HepG2 (cell line): ENCODE data around the gene DCTN3. TPM values are rescaled to one million over a fixed set of nuclear protein-coding genes. Genes with fewer than 3 reads are reported as not detected.

Source experiments
- AGO1 ChIP-seq: fragments of 200-400 bp; formaldehyde crosslinking; IDR thresholded peaks from 2 replicates; pipeline ENCODE4 v1.6.1; 2017; ENCODE audit warnings: mild to moderate bottlenecking, low read depth, low read length, moderate library complexity; ENCODE audit not compliant: poor library complexity, severe bottlenecking
- EP300 ChIP-seq, 3 experiments: sonication (generic) in 1 of 3; formaldehyde crosslinking in 1 of 3; IDR thresholded peaks; 2 replicates each; pipeline versions ENCODE4 v1.5.1 to v1.6.1; 2011 to 2020; ENCODE audit warnings: low read depth in 2 of 3, low read length in 2 of 3, borderline replicate concordance in 1 of 3, improper control_type of control experiment in 1 of 3, mild to moderate bottlenecking in 1 of 3, missing genetic modification reagents in 1 of 3, moderate library complexity in 1 of 3
- GATAD1 ChIP-seq: IDR thresholded peaks from 2 replicates; pipeline ENCODE4 v1.6.1; 2016; ENCODE audit warnings: missing genetic modification reagents, missing compliant biosample characterization
- HNRNPLL ChIP-seq: fragments of 200-400 bp; formaldehyde crosslinking; IDR thresholded peaks from 2 replicates; pipeline ENCODE4 v1.6.1; 2017; ENCODE audit warnings: mild to moderate bottlenecking, low read depth, low read length; ENCODE audit not compliant: poor library complexity, severe bottlenecking
- HOXA7 ChIP-seq: sonication (generic); formaldehyde crosslinking; IDR thresholded peaks from 2 replicates; pipeline ENCODE4 v1.8.1; 2022; ENCODE audit warnings: mild to moderate bottlenecking, missing genetic modification reagents, moderate library complexity
- MIER3 ChIP-seq: IDR thresholded peaks from 2 replicates; pipeline ENCODE4 v1.6.1; 2016; ENCODE audit warnings: missing compliant biosample characterization, borderline replicate concordance
- NFYC ChIP-seq: IDR thresholded peaks from 2 replicates; pipeline ENCODE4 v1.6.1; 2016; ENCODE audit warnings: missing genetic modification reagents, missing compliant biosample characterization
- PBX2 ChIP-seq: IDR thresholded peaks from 2 replicates; pipeline ENCODE4 v1.6.1; 2016; ENCODE audit warnings: control low read depth
- RARG ChIP-seq: sonication (generic); formaldehyde crosslinking; IDR thresholded peaks from 2 replicates; pipeline ENCODE4 v1.4.0; 2020; ENCODE audit warnings: low read depth, mild to moderate bottlenecking, missing genetic modification reagents
- RORA ChIP-seq: sonication (generic); formaldehyde crosslinking; IDR thresholded peaks from 2 replicates; pipeline ENCODE4 v1.5.0; 2020; ENCODE audit warnings: mild to moderate bottlenecking, missing genetic modification reagents, moderate library complexity
- SNAPC2 ChIP-seq: sonication (generic); formaldehyde crosslinking; IDR thresholded peaks from 2 replicates; pipeline ENCODE4 v1.8.1; 2022; ENCODE audit warnings: mild to moderate bottlenecking, missing genetic modification reagents
- TCF7 ChIP-seq: sonication (generic); IDR thresholded peaks from 2 replicates; pipeline ENCODE4 v1.6.1; 2016; ENCODE audit warnings: antibody characterized with exemption, low read depth
- TRIM22 ChIP-seq: fragments of 450-650 bp; IDR thresholded peaks from 2 replicates; pipeline ENCODE4 v1.6.1; 2017
- XRCC5 ChIP-seq: fragments of 200-400 bp; formaldehyde crosslinking; optimal IDR thresholded peaks from 2 replicates; pipeline ENCODE3; 2017; ENCODE audit warnings: mild to moderate bottlenecking, low read length
- ZBTB42 ChIP-seq: sonication (generic); formaldehyde crosslinking; IDR thresholded peaks from 2 replicates; pipeline ENCODE4 v1.5.0; 2020; ENCODE audit warnings: mild to moderate bottlenecking, missing genetic modification reagents
- ZNF225 ChIP-seq: sonication (generic); formaldehyde crosslinking; IDR thresholded peaks from 2 replicates; pipeline ENCODE4 v1.4.0; 2020; ENCODE audit warnings: mild to moderate bottlenecking, missing genetic modification reagents
- ZNF337 ChIP-seq: sonication (generic); formaldehyde crosslinking; IDR thresholded peaks from 2 replicates; pipeline ENCODE4 v1.5.1; 2020; ENCODE audit warnings: missing genetic modification reagents, low read depth, mild to moderate bottlenecking, borderline replicate concordance
- ZNF597 ChIP-seq: sonication (generic); formaldehyde crosslinking; IDR thresholded peaks from 2 replicates; pipeline ENCODE4 v1.5.0; 2020; ENCODE audit warnings: missing genetic modification reagents
- ZNF678 ChIP-seq: sonication (generic); formaldehyde crosslinking; IDR thresholded peaks from 2 replicates; pipeline ENCODE4 v1.4.0; 2020; ENCODE audit warnings: mild to moderate bottlenecking, missing genetic modification reagents
- ZNF749 ChIP-seq: sonication (generic); formaldehyde crosslinking; IDR thresholded peaks from 2 replicates; pipeline ENCODE4 v1.8.0; 2022; ENCODE audit warnings: mild to moderate bottlenecking, missing genetic modification reagents, moderate library complexity, borderline replicate concordance
- ZNF790 ChIP-seq: sonication (generic); formaldehyde crosslinking; IDR thresholded peaks from 2 replicates; pipeline ENCODE4 v1.8.0; 2022; ENCODE audit warnings: missing genetic modification reagents, mild to moderate bottlenecking, borderline replicate concordance
- polyA plus RNA-seq, 8 experiments: library from polyadenylated mRNA; depleted of rRNA in 3 of 8; stranded (reverse) in 7 of 8; unstranded in 1 of 8; fragments of >200 nt; fragmentation: Illumina TruSeq in 4 of 8; extraction: Trizol in 4 of 8; gene quantifications; 2 replicates each; pipeline versions ENCODE4 v1.2.1 to v1.2.3, GENCODE V29; 2011 to 2016; ENCODE audit warnings: low read depth in 4 of 8, missing spikeins in 1 of 8, mixed read lengths in 1 of 8; ENCODE audit not compliant: insufficient read depth in 1 of 8
- total RNA-seq, 5 experiments: library from RNA; depleted of rRNA; stranded (reverse); fragments of >200 nt; fragmentation: Illumina TruSeq; extraction: Trizol; gene quantifications; 2 replicates each; pipeline ENCODE4 v1.2.3, GENCODE V29; 2016; ENCODE audit warnings: low read depth in 1 of 5
- TF ChIP-seq, protein P1 (sequence below): sonication (generic); formaldehyde crosslinking; IDR thresholded peaks from 2 replicates; pipeline ENCODE4 v1.4.0; 2020; ENCODE audit warnings: missing genetic modification reagents, borderline replicate concordance

Gene DCTN3
- total and polyA plus RNA-seq, 2 of the 13 experiments (the other 11 are each of a cell fraction or from before 2014, with no cell fraction given), result 27.4 to 34.5 TPM

DNA sequence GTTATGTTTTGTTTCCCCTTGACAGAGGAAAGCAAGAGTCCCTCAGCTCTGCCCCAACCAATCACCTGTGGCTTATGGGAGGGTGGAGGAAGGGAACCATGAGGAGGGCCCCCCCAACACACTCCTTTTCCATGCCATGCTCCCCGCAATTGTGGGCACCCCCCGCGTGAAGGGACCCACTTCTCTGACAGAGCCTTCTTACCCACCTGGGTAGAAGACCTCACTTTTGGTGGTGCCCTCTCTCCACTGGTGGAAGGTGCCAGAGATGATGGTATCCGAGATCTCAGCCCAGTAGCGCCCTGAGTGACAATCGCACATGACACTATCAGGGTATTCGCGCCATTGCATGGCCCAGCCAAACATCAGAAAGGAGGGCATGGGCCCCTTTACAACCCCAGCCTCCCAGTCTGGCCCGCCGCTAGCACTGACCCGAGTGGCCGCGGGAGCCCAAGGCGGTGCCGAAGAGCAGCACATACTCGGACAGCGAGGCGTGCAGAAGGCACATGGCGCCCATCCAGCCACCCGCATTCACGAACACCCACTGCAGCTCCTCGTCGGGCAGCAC lies 16.6 kb upstream of the DCTN3 start (continued):
- TF ChIP-seq ZNF597 (no peak), ZNF749 (CRISPR knock-in tag) (no peak), AGO1 (no peak), GATAD1 (no peak), RORA (no peak), EP300 (IDR thresholded peaks at IDR 0.05; ENCODE audit: low read depth in 2 of 2, low read length in 2 of 2) (no peak), EP300 (CRISPR knock-in tag; IDR thresholded peaks at IDR 0.05; ENCODE audit: borderline replicate concordance) (no peak), TCF7 (no peak), ZNF225 (CRISPR knock-in tag) (0 out of 2 replicates have a peak, but pooled peaks have one; percentile 16), ZNF337 (CRISPR knock-in tag) (no peak), ZBTB42 (CRISPR knock-in tag) (no peak), TRIM22 (no peak), HOXA7 (CRISPR knock-in tag) (no peak), PBX2 (CRISPR knock-in tag) (no peak), MIER3 (CRISPR knock-in tag) (no peak), RARG (CRISPR knock-in tag) (no peak), SNAPC2 (CRISPR knock-in tag) (0 out of 2 replicates have a peak, but pooled peaks have one; percentile 7), XRCC5 (no peak), HNRNPLL (no peak), NFYC (CRISPR knock-in tag) (no peak), ZNF790 (CRISPR knock-in tag) (0 out of 2 replicates have a peak, but pooled peaks have one; percentile 20), ZNF678 (CRISPR knock-in tag) (peak; percentile 62; the same call in 1 of the 2 replicates)
- TF ChIP-seq, protein P1, sequence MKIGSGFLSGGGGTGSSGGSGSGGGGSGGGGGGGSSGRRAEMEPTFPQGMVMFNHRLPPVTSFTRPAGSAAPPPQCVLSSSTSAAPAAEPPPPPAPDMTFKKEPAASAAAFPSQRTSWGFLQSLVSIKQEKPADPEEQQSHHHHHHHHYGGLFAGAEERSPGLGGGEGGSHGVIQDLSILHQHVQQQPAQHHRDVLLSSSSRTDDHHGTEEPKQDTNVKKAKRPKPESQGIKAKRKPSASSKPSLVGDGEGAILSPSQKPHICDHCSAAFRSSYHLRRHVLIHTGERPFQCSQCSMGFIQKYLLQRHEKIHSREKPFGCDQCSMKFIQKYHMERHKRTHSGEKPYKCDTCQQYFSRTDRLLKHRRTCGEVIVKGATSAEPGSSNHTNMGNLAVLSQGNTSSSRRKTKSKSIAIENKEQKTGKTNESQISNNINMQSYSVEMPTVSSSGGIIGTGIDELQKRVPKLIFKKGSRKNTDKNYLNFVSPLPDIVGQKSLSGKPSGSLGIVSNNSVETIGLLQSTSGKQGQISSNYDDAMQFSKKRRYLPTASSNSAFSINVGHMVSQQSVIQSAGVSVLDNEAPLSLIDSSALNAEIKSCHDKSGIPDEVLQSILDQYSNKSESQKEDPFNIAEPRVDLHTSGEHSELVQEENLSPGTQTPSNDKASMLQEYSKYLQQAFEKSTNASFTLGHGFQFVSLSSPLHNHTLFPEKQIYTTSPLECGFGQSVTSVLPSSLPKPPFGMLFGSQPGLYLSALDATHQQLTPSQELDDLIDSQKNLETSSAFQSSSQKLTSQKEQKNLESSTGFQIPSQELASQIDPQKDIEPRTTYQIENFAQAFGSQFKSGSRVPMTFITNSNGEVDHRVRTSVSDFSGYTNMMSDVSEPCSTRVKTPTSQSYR, result 0 out of 2 replicates have a peak, but pooled peaks have one; percentile 6
